Measurements from ENCODE around the gene DAG1.
"Not testable (repeated sequence)": the region's sequence is repeated elsewhere in the genome, so short reads cannot be mapped to it uniquely, and the experiment has no call there.

The DAG1 gene

GRCh38 chr3:49470714-49471420 is 800 bp downstream of the DAG1 start:
- DNase-seq: no peak

GRCh38 chr3:49471856-49472495 is 1.9 kb downstream of the DAG1 start:
- DNase-seq: no peak

GRCh38 chr3:49476563-49476962 is 6.5 kb downstream of the DAG1 start:
- peak; percentile 27 for DNase-seq

DNA sequence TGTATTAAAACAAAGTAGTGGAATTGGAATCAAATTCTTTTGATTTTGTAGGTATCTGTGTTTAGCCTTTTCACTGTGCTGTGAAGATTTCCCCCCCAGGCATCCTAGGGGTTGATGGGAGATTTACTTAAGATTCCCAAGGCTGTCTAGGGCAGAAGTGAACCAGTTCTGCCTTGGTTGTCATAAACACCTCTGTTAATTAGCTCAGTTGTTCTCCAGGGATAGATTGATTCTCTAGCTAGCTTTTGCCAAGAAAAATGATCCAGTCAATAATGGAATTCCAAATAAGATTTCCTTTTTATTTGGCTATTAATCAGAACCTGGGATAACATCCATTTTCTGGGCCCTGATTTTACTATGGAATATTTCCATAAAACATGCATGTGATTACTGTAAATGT is 12.7 kb downstream of the DAG1 start:
- no peak for DNase-seq

- DNase-seq: no peak
These were observed 14.4 kb downstream of the DAG1 start for GRCh38 chr3:49484471-49484870.

- no peak for DNase-seq
These were observed 19.2 kb downstream of the DAG1 start for GRCh38 chr3:49489247-49489646.

GRCh38 chr3:49492969-49493368 is 22.9 kb downstream of the DAG1 start:
- no peak for DNase-seq

- no peak for DNase-seq
These were observed 23.8 kb downstream of the DAG1 start for GRCh38 chr3:49493901-49494300.

DNA sequence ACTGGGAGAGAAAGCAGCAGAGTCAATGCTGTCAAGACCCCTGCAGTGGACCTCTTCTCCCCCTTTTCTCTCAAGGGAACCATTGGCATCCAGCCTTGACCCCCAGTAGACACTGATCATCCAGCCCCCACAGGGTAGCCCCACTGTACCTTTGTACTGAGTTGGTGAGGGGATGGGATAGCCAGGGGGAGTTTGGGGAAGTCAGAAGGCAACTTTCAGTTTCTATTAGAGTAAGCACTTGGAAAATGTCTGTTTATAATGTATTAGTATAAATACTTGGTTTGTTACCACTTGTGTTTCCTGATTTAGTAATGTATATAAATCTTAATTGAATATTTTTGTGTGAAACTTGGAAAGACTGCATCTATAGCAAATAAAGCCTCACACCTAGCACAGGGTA is 25.0 kb downstream of the DAG1 start:
- no peak for DNase-seq

DNA sequence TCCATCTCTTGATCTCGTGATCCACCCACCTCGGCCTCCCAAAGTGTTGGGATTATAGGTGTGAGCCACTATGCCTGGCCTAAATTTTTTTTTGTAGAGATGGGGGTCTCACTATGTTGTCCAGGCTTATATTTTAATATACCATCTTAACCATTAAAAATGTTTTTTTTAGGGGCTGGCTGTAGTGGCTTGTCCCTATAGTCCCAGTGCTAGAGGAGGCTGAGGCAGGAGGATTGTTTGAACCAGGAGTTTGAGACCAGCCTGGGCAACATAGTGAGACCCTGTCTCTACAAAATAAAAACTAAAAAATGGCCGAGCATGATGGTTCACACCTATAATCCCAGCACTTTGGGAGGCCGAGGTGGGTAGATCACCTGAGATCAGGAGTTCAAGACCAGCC is 26.8 kb downstream of the DAG1 start:
- not testable (repeated sequence) for DNase-seq

DNA sequence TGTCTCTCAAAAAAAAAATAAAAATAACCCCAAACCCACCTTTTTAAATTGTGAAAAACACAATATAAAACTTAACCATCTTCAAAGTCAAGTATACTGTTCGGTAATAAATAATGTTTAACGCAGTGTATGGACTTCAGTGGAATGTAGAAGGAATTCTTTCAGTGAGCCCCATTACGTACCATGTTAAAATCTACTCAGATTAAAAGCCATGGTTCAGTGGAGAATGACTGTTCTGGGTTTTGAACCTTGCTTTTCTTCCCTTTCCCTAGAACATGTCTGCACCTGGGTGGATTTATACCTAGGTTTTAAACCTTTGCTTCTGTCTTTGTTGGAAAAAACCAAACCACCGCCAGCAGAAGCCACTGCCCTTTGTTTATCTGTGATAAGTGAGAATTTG is 27.5 kb downstream of the DAG1 start:
- no peak for DNase-seq

- no peak for DNase-seq
These were observed 28.2 kb downstream of the DAG1 start for GRCh38 chr3:49498239-49498638.

DNA sequence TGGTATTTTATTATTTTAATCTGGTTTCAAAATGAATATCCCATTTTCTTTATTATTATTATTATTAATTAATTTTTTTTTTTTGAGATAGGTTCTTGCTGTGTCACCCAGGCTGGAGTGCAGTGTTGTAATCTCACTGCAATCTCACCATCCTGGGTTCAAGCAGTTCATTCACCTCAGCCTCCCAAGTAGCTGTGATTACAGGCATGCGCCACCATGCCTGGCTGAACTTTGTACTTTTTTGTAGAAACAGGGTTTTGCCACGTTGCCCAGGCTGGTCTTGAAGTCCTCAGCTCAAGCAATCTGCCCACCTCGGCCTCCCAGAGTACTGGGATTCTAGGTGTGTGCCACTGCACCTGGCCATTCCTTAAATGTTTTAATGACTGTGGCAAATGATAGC is 28.6 kb downstream of the DAG1 start:
- DNase-seq: no peak

- no peak for DNase-seq
These were observed 30.2 kb downstream of the DAG1 start for GRCh38 chr3:49500205-49500731.

DNA sequence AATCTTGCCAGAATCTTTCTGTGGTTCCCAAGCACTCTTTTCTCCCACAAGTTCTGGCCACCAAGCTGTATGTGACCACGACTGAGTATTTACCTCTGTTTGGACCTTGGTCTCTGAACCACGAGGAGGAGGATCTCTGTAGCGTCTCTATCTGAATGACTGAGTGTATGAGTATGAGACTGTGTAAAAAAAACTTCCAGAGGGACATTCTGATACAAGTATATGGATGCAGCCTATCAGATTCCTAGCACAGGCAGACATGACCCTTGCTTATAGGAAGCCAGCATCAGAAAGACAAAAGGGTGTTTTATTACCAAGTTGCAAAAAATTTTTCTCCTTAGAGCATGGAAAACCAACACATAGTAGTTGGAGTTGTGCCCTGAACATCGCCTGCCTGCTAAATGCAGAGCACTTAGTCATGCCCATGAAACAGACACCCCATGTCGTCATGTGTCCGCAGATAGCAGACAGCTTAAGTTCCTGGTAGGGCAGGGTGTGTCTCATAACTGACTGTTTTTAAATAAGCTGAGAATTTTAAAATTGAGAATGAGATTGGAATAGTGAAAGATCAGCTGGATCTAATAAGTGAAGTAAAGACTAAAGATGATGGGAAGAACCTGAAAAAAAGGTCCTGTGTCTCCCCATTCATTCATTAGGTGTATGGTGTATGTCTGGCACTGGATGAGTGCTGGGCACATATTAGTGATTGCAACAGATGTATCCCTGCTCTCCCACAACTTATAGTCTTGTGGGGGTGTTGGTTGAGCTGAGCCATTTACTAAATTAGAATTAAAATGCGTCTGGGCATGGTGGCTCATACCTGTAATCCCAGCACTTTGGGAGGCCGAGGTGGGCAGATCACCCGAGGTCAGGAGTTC is 30.9 kb downstream of the DAG1 start:
- DNase-seq: no peak

DNA sequence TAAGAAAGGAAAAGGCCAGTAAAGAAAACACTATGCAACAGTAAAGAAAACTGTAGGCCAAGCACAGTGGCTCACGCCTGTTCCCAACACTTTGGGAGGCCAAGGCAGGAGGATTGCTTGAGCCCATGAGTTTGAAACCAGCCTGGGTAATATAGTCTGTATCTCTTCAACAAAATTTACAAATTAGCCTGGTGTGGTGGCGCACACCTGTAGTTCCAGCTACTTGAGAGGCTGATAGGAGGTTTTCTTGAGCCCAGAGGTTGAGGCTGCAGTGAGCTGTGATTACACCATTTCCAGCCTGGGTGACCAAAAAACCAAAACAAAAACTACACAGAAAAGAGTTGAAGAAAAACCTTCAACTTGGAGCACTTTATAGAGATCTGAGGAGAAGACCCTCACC is 31.8 kb downstream of the DAG1 start:
- DNase-seq: no peak

GRCh38 chr3:49506906-49507305 is 36.8 kb downstream of the DAG1 start:
- no peak for DNase-seq

GRCh38 chr3:49509028-49509561 is 39.0 kb downstream of the DAG1 start:
- DNase-seq: no peak

DNA sequence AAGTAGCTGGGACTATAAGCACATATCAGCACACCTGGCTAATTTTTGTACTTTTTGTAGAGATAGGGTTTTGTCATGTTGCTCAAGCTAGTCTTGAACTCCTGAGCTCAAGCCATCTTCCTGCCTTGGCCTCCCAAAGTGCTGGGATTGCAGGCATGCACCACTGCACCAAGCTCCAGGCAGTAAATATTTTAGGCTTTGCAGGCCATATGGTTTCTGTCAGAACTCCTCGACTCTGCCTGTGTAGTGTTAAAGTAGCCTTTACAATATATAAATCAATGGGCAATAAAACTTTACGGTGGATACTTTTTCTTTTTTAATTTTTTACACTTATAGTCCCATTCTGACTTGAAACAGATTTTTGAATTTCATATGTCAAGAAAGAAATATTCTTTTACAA is 41.6 kb downstream of the DAG1 start:
- DNase-seq: no peak

- DNase-seq: no peak
These were observed 42.8 kb downstream of the DAG1 start for GRCh38 chr3:49512781-49513355.

DNA sequence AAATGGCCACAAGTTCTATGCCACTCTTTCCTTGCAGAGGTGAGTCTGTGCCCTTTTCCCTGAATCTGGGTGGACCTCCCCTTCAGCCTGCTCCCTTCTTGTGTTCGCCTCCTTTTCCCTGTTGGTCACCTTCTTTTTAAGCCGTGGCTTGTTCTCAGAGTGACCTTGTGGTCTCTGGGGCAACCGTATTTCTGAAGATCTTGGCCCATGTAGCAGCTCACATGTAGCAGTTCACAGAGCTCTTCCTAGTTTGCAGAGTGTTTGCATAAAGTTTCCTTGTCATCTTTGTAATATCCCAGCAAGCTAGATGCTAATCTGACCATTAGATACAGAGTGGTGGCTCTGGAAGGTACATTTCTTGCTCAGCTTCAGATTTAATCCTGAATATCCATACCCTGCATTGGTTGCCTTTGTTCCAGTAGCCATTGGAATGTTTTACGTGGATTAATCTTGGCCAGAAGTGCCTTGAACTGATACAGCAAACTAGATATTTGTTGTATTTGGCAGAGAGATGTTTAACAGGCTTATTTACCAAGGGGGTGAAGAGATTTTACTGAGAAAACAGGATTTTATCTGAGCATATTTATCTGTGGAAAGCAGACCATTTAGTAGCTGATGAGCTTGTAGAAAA is 43.5 kb downstream of the DAG1 start:
- DNase-seq: no peak

DNA sequence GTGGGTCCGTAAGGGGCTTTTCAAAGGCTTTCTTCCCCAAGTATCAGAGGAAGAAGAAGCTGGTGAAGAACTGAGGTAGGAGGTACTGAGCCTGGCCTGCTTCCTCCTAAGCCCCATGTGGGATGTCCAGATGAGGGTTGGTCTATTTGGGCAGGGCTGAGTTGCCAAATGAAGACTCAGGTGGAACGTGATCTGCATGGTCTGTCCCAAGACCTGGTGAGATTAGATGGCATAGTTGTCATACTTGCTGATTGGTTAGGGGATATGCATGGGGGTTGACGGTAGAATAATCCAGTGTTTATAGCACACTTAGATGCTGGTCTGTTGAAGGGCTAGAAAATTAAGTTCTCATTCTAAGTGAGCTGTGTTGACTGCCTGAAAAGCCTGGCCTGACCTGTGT is 47.9 kb downstream of the DAG1 start:
- no peak for DNase-seq

DNA sequence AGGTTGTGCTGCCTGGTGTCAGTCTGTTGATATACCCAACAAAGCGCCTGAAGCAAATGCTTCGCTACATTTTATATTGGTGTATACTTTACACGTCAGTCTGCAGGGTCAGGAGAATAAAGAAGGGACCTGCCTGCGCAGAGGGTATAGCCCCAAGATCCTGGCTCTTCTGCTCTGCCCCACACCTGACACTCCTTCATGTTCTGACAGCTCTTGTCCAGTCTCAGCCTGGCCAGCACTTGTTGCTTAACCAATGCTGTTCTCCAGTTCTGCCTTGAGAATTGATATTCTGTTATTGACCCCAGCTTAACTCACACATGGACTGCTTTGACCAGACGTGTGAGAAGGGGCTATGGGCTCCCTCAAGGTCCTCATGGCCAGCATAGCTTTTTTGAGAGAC is 48.4 kb downstream of the DAG1 start:
- DNase-seq: no peak
